Caco-2 (cell line): ENCODE measurements around the gene GET3. TPM values are rescaled to one million over a fixed set of nuclear protein-coding genes. Genes with fewer than 3 reads are reported as not detected.

Experiments used
- Bru-seq: library from RNA; stranded (reverse); fragments of 400-500 nt; gene quantifications from one replicate; lab custom pipeline; 2021; lab: Mats Ljungman, UMichigan
- BruChase-seq, 2 experiments: library from RNA; stranded (reverse); fragments of 400-500 nt; gene quantifications; one replicate each; lab custom pipeline; 2021; lab: Mats Ljungman, UMichigan
- BruUV-seq: library from RNA; stranded (reverse); fragments of 400-500 nt; replicated peaks from 2 replicates; lab custom pipeline; 2021; lab: Mats Ljungman, UMichigan
- CTCF ChIA-PET: fragments of 300-600 bp; sonication (Branson Sonifier 250); formaldehyde crosslinking; loops from one replicate; lab custom pipeline; 2022; ENCODE audit warnings: antibody characterized with exemption; lab: Charles Lee
- POLR2A ChIA-PET: fragments of 300-600 bp; sonication (Branson Sonifier 250); formaldehyde crosslinking; loops from one replicate; lab custom pipeline; 2022; ENCODE audit warnings: antibody characterized with exemption; lab: Charles Lee
- DNase-seq, 2 experiments: peaks; one replicate each; pipeline versions ENCODE4 v3.0.0 to v3.0.0-alpha.2; 2020 to 2022
- H3K27me3 ChIP-seq: replicated peaks from 2 replicates; pipeline ENCODE4 v1.6.0; 2011; ENCODE audit warnings: low read length; ENCODE audit not compliant: control insufficient read depth, insufficient read depth
- H3K36me3 ChIP-seq: 2 replicates; pipeline ENCODE4 v1.5.1; 2011; ENCODE audit warnings: low read length; ENCODE audit not compliant: control insufficient read depth, insufficient read depth
- H3K4me1 ChIP-seq: fragments of 250-450 bp; sonication (Bioruptor Pico); 2 replicates; pipeline ENCODE4 v1.5.1; 2020; ENCODE audit warnings: mild to moderate bottlenecking
- H3K4me3 ChIP-seq: 2 replicates; pipeline ENCODE4 v1.5.1; 2011; ENCODE audit warnings: low read depth, mild to moderate bottlenecking, control low read depth, low read length
- H3K9me3 ChIP-seq: fragments of 250-450 bp; sonication (Bioruptor Pico); 2 replicates; pipeline ENCODE4 v1.5.1; 2020; ENCODE audit warnings: mild to moderate bottlenecking, moderate library complexity
- H3K27ac Mint-ChIP-seq: one replicate; pipeline ENCODE4 v1.8.0; 2022; ENCODE audit warnings: mixed read lengths; ENCODE audit not compliant: unreplicated experiment
- H3K27me3 Mint-ChIP-seq: one replicate; pipeline ENCODE4 v1.8.0; 2022; ENCODE audit warnings: mixed read lengths; ENCODE audit not compliant: insufficient read depth, unreplicated experiment
- H3K36me3 Mint-ChIP-seq: one replicate; pipeline ENCODE4 v1.8.0; 2022; ENCODE audit warnings: mild to moderate bottlenecking, mixed read lengths; ENCODE audit not compliant: insufficient read depth, unreplicated experiment
- H3K4me1 Mint-ChIP-seq: one replicate; pipeline ENCODE4 v1.8.0; 2022; ENCODE audit warnings: low read depth, mixed read lengths; ENCODE audit not compliant: unreplicated experiment
- H3K4me3 Mint-ChIP-seq: one replicate; pipeline ENCODE4 v1.8.0; 2022; ENCODE audit warnings: mild to moderate bottlenecking, moderate library complexity, mixed read lengths; ENCODE audit not compliant: unreplicated experiment
- H3K9me3 Mint-ChIP-seq: one replicate; pipeline ENCODE4 v1.8.0; 2022; ENCODE audit warnings: mixed read lengths; ENCODE audit not compliant: unreplicated experiment
- CTCF ChIP-seq, 2 experiments: fragments of 200-600 bp in 1 of 2; IDR thresholded peaks; 1 replicate in 1 of 2; 2 replicates in 1 of 2; pipeline versions ENCODE4 v1.5.1 to v1.8.0; 2011 to 2022; ENCODE audit warnings: antibody characterized with exemption in 1 of 2, control low read depth in 1 of 2, inconsistent platforms in 1 of 2, low read depth in 1 of 2, low read length in 1 of 2, mild to moderate bottlenecking in 1 of 2, moderate library complexity in 1 of 2; ENCODE audit not compliant: insufficient read depth in 1 of 2, severe bottlenecking in 1 of 2, unreplicated experiment in 1 of 2
- intact Hi-C: fragments of 100-400 bp; cut with micrococcal nuclease; formaldehyde crosslinking; loops from one replicate; pipeline ENCODE4 v1.10.0; 2022; ENCODE audit not compliant: unreplicated experiment
- long read RNA-seq: library from polyadenylated mRNA; stranded (forward); transcript quantifications from one replicate; pipeline ENCODE4 v2.0.0, GENCODE V29; 2022
- total RNA-seq: library from RNA; stranded (reverse); gene quantifications from 2 replicates; pipeline ENCODE4 v1.2.3, GENCODE V29; 2022

Gene GET3
- total RNA-seq: 55.0 and 57.1 TPM in 2 replicates
- Bru-seq, nascent RNA: percentile 59 among the genes with signal in this experiment
- percentile 64 among the genes with signal in this experiment for BruChase-seq, experiment 1, labeled RNA remaining after a 2-hour chase
- BruChase-seq, experiment 2, labeled RNA remaining after a 6-hour chase: percentile 80 among the genes with signal in this experiment
- long read RNA-seq, transcript ASNA1-201 (7 exons, 1,280 nt): major isoform, 121 of 133 reads
- long read RNA-seq, partial matches to known transcripts: 1 of 133 reads
- long read RNA-seq, other reads (novel, unspliced or antisense): 11 of 133 reads

GRCh38 chr19:12736995-12737834 is at the start of gene GET3:
Gene GET3, plus strand, starts transcription at chr19:12737497. Its CDS starts 9 bp downstream, at chr19:12737506.
- peaks cover 17% of the 10 kb centered on the region for H3K4me1 ChIP-seq
- peak within 1 kb of the TSS; percentile 99 for H3K27ac Mint-ChIP-seq
- ChIA-PET POLR2A (interaction anchor here (0.6 to 1.2 kb wide), 7 partner anchors 14 to 69 kb away, joined by 3 to 8 read pairs (median 3); partner anchors contain the start of gene RNASEH2A), CTCF (interaction anchor here (0.7 to 1.8 kb wide), 7 partner anchors 19 to 126 kb away, joined by 3 to 6 read pairs (median 4); partner anchors contain the start of genes ZNF490 and ZNF791)
- no peaks in the 10 kb centered on the region for H3K27me3 ChIP-seq
- H3K4me1 Mint-ChIP-seq: peaks cover 16% of the 10 kb centered on the region
- peak; percentile 96 to 99 for DNase-seq
- BruUV-seq: TSS peak; percentile 61
- H3K27me3 Mint-ChIP-seq: no peaks in the 10 kb centered on the region
- TF ChIP-seq CTCF (IDR thresholded peaks at IDR 0.05; ENCODE audit: insufficient read depth in 1 of 2, low read depth in 1 of 2, low read length in 1 of 2, severe bottlenecking in 1 of 2, unreplicated experiment in 1 of 2): no peak
- no peaks in the 10 kb centered on the region for H3K9me3 Mint-ChIP-seq
- H3K36me3 ChIP-seq: no peaks in the 10 kb centered on the region; the same call in 1 of the 2 replicates
- H3K4me3 ChIP-seq: peak within 1 kb of the TSS; percentile 86
- H3K9me3 ChIP-seq: no peaks in the 10 kb centered on the region
- intact Hi-C loops: no loop called here
- H3K4me3 Mint-ChIP-seq: peak within 1 kb of the TSS; percentile 96
- peaks cover 42% of the 10 kb centered on the region for H3K36me3 Mint-ChIP-seq

- Histone ChIP-seq H3K4me1 (no peaks in the 10 kb centered on the region), H3K27me3 (no peaks in the 10 kb centered on the region), H3K4me3 (no peak overlapping the region), H3K36me3 (peaks cover 1% of the 10 kb centered on the region; the same call in 1 of the 2 replicates), H3K9me3 (no peaks in the 10 kb centered on the region)
- intact Hi-C loops: no loop called here
- CTCF ChIA-PET: no interaction called here
- DNase-seq: no peak
- no peaks in the 10 kb centered on the region for H3K9me3 Mint-ChIP-seq
- H3K27ac Mint-ChIP-seq: no peak overlapping the region
- no peaks in the 10 kb centered on the region for H3K36me3 Mint-ChIP-seq
- no peak overlapping the region for H3K4me3 Mint-ChIP-seq
- TF ChIP-seq CTCF (IDR thresholded peaks at IDR 0.05; ENCODE audit: insufficient read depth in 1 of 2, low read depth in 1 of 2, low read length in 1 of 2, severe bottlenecking in 1 of 2, unreplicated experiment in 1 of 2): no peak
- POLR2A ChIA-PET: no interaction called here
- no peaks in the 10 kb centered on the region for H3K27me3 Mint-ChIP-seq
- no TSS peak for BruUV-seq
- H3K4me1 Mint-ChIP-seq: peaks cover 5% of the 10 kb centered on the region
Measured at GRCh38 chr19:12689012-12689411, 48.3 kb upstream of the GET3 start.

- H3K36me3 Mint-ChIP-seq: no peaks in the 10 kb centered on the region
- peaks cover 5% of the 10 kb centered on the region for H3K4me1 Mint-ChIP-seq
- no peak for DNase-seq
- peaks cover 1% of the 10 kb centered on the region; the same call in 1 of the 2 replicates for H3K36me3 ChIP-seq
- no peak for TF ChIP-seq CTCF (IDR thresholded peaks at IDR 0.05; ENCODE audit: insufficient read depth in 1 of 2, low read depth in 1 of 2, low read length in 1 of 2, severe bottlenecking in 1 of 2, unreplicated experiment in 1 of 2)
- H3K4me3 ChIP-seq: no peak overlapping the region
- no peaks in the 10 kb centered on the region for H3K27me3 ChIP-seq
- no peak overlapping the region for H3K4me3 Mint-ChIP-seq
- H3K9me3 ChIP-seq: no peaks in the 10 kb centered on the region
- CTCF ChIA-PET: no interaction called here
- POLR2A ChIA-PET: no interaction called here
- H3K4me1 ChIP-seq: no peaks in the 10 kb centered on the region
- H3K27me3 Mint-ChIP-seq: no peaks in the 10 kb centered on the region
- H3K9me3 Mint-ChIP-seq: no peaks in the 10 kb centered on the region
- no TSS peak for BruUV-seq
- H3K27ac Mint-ChIP-seq: no peak overlapping the region
- intact Hi-C loops: no loop called here
Measured at GRCh38 chr19:12689581-12690216, 47.6 kb upstream of the GET3 start.
